GM19193 (cell line): ENCODE measurements around the gene ZNF230.

ENCODE experiments used
- POLR2A ChIP-seq: IDR thresholded peaks from 4 replicates; pipeline ENCODE4 v1.6.1; 2011; ENCODE audit not compliant: insufficient read depth, insufficient read length; ENCODE audit errors: extremely low read depth

Gene ZNF230

GRCh38 chr19:44019498-44019897 is 16.7 kb downstream of the ZNF230 start:
- no peak for TF ChIP-seq POLR2A

GRCh38 chr19:44021221-44021620 is 18.5 kb downstream of the ZNF230 start:
- no peak for TF ChIP-seq POLR2A

GRCh38 chr19:44024900-44025216 is 22.1 kb downstream of the ZNF230 start:
- TF ChIP-seq POLR2A, result no peak

- peak; percentile 60 for TF ChIP-seq POLR2A
Observed at GRCh38 chr19:44025217-44025936, 22.6 kb downstream of the ZNF230 start, which contains the start of gene ZNF222. TSS of gene ZNF222 (plus strand) at chr19:44025379. CDS start at chr19:44025437, 58 bp downstream.

- TF ChIP-seq POLR2A, result no peak
Observed at GRCh38 chr19:44026622-44027021, 23.9 kb downstream of the ZNF230 start.

GRCh38 chr19:44032001-44032610 is 29.3 kb downstream of the ZNF230 start:
- no peak for TF ChIP-seq POLR2A

- TF ChIP-seq POLR2A, result no peak
Observed at GRCh38 chr19:44042147-44042546, 39.4 kb downstream of the ZNF230 start.

GRCh38 chr19:44050740-44051649 is 48.2 kb downstream of the ZNF230 start:
- no peak for TF ChIP-seq POLR2A

- TF ChIP-seq POLR2A, result peak; percentile 45
Observed at GRCh38 chr19:44051650-44052402, 49.1 kb downstream of the ZNF230 start, which contains the start of gene ZNF223. TSS of gene ZNF223 (plus strand) at chr19:44052036. CDS start at chr19:44055177, 3,141 bp downstream.

- no peak for TF ChIP-seq POLR2A
Observed at GRCh38 chr19:44055870-44056269, 53.1 kb downstream of the ZNF230 start.

- TF ChIP-seq POLR2A, result no peak
Observed at GRCh38 chr19:44059229-44059628, 56.5 kb downstream of the ZNF230 start.

GRCh38 chr19:44061038-44061437 is 58.3 kb downstream of the ZNF230 start:
- TF ChIP-seq POLR2A, result no peak
